Astrocyte of the spinal cord (primary cell): ENCODE measurements around the gene NPB.
A peak's percentile ranks its signal among the peaks of the same experiment; 100 is the strongest.

ENCODE experiments used
- DNase-seq: peaks from one replicate; pipeline ENCODE4 v3.0.0; 2011; ENCODE audit warnings: low read depth, low spot score
- H3K4me3 ChIP-seq: 2 replicates; pipeline ENCODE4 v1.5.1; 2011; ENCODE audit warnings: low read depth, mild to moderate bottlenecking, low read length, moderate library complexity
- in situ Hi-C: cut with HindIII; loops from 2 replicates; pipeline ENCODE4 v1.10.0; 2017; ENCODE audit warnings: low sequenced_read_pairs
- TF ChIP-seq, protein P1 (sequence below): IDR thresholded peaks from 2 replicates; pipeline ENCODE4 v1.5.1; 2012; ENCODE audit warnings: low read depth, mild to moderate bottlenecking, low read length, inconsistent platforms

The NPB gene

DNA sequence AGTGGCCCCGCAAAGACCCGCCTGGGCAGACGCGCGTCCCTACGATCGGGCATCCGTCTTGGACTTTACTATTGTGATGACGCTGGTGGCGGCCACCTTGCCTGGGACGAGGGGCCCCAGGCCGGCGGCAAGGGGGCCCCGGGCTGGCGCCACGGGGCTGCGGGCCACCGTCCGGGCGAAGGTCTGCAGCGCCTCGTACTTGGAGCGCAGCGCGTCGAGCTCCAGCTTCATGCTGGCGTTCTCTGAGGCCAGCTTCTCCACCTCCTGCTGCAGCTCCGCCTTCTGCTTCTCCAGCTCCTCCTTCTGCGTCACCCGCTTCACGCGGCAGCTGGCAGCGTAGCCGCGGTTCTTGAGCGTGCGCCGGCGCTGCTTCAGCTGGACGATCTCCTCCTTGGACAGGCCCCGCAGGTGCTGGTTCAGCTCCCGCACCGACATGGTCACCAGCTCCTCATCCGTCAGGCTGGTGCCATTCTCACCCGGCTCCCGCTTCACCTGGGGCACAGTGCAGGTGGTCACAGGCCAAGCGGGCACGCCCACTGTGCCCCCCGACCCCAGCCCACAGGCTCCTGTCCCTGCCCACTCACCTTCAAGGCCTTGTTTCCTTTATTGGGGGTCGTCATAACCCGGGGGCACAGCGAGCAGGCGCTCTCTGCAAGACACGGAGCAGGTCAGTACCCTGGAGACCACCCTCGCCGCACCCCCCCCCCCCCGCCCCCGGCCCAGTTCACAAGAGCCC, 20.7 kb downstream of the NPB start:
- no peak for DNase-seq
- TF ChIP-seq, protein P1, sequence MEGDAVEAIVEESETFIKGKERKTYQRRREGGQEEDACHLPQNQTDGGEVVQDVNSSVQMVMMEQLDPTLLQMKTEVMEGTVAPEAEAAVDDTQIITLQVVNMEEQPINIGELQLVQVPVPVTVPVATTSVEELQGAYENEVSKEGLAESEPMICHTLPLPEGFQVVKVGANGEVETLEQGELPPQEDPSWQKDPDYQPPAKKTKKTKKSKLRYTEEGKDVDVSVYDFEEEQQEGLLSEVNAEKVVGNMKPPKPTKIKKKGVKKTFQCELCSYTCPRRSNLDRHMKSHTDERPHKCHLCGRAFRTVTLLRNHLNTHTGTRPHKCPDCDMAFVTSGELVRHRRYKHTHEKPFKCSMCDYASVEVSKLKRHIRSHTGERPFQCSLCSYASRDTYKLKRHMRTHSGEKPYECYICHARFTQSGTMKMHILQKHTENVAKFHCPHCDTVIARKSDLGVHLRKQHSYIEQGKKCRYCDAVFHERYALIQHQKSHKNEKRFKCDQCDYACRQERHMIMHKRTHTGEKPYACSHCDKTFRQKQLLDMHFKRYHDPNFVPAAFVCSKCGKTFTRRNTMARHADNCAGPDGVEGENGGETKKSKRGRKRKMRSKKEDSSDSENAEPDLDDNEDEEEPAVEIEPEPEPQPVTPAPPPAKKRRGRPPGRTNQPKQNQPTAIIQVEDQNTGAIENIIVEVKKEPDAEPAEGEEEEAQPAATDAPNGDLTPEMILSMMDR = no peak
- in situ Hi-C loops = no loop called here
- peak overlapping the region; percentile 35 for H3K4me3 ChIP-seq

DNA sequence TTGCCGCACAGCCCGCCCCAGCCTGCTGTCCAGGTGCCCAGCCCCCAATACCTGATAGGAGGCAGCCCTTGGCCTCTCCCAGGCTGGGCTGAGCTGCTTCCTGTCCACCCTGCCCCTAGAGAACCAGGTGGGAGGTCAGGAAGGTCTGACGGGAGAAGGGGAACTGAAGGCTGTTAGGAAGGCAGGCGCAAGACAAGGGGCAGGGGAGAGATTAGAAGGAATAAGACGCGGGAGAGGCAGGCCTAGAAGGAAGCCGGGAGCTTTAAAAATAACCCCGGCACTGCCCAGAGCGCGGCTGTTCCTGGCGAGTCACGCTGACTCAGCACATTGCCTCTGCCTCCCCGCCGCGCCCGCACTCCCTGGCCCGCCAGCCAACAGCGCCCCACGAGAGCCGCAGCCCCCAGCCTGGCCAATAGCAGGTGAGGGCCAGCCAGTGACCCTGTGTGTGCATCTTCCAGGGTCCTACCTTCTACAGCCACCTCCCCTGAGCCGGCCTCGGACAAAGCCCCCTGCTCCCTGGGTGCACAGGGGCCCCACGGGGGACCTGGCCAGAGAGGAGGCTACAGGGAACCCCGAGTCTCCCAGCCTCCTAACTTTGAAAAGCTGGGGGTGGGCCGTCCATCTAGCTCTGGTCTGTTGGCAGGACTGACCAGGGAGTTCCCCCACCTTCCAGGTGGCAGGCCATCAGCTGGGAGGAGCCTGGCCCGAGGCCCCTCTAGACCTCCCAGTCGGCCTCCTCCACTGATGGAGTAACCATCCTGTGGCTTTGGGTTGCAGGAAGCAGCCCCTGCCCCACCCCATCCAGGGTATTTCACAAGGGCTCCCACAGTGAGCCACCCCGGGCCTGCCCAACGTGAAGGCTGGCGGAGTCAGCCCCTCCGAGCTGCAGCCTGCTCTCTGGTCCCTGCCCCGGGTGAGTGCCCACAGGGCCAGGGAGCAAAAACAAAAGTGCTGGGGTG, 21.5 kb downstream of the NPB start:
- H3K4me3 ChIP-seq = peak overlapping the region; percentile 35
- DNase-seq = peak; percentile 75
- in situ Hi-C loops = no loop called here
- TF ChIP-seq, protein P1 = no peak

DNA sequence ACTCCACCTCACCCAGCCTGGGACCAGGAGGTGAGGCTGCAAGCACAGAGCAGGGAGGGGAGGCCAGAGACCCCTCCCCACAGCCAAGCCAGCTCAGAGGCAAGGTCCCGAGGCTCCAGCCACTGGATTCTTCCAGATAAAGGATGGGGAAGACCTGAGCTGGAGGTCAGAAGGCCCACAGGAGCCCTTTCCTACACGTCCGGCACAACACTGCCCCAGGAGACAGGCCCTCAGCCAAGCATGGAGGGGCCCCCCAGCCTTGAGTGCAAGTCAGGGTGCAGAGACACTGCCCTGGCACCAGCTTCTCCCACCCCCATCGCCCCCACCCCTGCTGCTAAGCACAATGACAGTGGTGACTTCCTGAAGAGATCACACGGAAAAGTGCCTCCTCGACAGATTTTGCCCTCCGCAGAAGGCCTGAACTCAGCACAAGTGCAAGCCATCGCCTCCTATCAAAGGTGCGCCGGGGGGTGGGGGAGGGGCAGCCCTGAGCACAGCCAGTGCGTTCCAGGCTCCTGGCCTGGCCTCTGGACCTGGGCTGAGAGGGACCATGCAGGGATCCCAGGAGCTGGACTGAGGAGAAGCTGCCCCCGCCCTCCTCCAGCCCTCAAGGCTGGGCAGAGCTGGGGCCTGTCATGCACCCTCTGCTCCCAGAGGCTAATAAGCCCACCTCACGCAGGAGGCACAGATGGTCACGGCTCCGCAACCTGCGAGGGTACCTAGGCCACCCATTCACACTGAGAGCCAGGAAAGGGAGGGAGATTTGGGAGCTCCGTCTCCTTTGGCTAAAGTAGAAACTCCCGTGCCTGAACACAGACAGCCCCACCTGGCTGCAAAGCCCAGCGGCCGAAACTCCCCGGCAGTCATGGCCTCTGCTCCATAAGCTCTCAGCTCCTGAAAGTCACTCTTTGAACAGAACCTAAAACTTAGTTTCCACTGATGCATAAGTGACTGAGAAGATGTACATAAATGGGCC, 22.8 kb downstream of the NPB start:
- in situ Hi-C loops = no loop called here
- no peak for DNase-seq
- TF ChIP-seq, protein P1 = no peak
- no peak overlapping the region for H3K4me3 ChIP-seq

DNA sequence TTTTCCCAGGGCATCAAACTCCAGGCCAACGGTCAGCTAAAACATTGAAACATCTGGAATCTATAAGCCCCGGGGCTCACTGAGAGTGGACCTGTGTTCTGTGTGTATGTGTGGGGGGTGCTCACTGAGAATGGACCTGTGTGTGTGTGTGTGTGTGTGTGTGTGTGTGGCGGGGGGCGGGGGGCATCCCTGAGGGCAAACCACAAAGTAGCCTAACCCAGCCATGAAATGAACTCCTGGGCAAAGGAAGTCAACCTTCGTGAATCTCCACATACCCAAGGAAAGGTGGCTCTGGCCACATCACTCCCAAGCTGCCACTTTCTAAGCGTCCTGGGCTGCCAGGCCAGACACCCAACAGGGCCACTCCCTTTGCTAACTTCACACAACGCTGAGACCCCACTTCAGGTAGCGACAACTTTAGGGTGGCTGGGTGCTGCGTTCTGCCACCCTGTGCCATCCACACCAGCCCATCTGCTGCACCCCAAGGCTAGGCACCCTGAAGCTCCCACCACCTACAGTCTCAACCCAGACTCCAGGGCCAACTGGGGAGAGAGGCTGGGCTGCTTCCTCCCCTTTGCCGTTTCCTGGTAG, 23.9 kb downstream of the NPB start:
- TF ChIP-seq, protein P1 = no peak
- peak overlapping the region; percentile 76 for H3K4me3 ChIP-seq
- in situ Hi-C loops = no loop called here
- DNase-seq = no peak

DNA sequence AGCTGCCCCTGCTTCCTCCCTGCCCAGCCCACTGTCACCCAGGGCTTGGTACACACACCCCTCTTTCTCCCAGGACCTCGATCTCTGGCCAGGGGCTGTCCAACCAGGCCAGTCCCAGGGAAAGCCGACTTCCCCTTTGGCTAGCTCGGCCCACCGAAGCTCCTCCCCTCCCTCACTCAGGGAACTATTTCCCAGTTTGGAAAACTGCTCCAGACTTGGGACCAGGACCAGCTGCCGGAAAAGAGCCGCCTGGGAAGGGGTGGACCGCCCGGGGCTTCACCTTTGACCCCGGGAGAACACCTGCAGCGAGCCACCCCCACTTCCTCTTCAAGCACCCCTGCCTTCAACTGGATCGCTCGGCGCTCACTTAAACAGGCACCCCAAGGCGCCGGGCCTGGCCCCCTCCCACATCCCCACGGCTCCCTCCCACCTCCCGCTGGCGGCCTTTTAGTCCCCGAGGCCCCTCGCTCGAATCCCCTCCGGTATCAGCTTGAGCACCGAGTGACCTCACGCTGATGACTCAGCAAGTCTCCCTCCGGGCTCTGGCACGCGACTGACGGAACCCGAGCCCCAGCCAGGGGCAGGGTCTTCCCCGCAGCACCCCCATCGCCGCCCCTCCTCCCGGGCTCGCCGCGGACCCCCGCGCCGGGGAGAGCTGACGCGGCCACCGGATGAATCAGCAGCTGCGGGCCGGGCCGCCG, 24.6 kb downstream of the NPB start:
- TF ChIP-seq, protein P1 = no peak
- peak overlapping the region; percentile 76 for H3K4me3 ChIP-seq
- peak; percentile 72 for DNase-seq
- in situ Hi-C loops = no loop called here
